ENCODE data around the gene ZNF559.
A peak's percentile ranks its signal among the peaks of the same experiment; 100 is the strongest.

ZNF559 gene

GRCh38 chr19:9324584-9324962 lies 594 bp downstream of the ZNF559 start:
- peak overlapping the region; percentile 88 for H3K4me3 Mint-ChIP-seq
- no peaks in the 10 kb centered on the region for H3K27me3 Mint-ChIP-seq
- peak overlapping the region; percentile 88 for H3K27ac Mint-ChIP-seq
- H3K9me3 Mint-ChIP-seq = peaks cover 39% of the 10 kb centered on the region
- peaks cover 49% of the 10 kb centered on the region for H3K36me3 Mint-ChIP-seq (ENCODE audit: low read depth)
- peaks cover 31% of the 10 kb centered on the region for H3K4me1 Mint-ChIP-seq
- DNase-seq (no peak), ATAC-seq (no peak)

DNA sequence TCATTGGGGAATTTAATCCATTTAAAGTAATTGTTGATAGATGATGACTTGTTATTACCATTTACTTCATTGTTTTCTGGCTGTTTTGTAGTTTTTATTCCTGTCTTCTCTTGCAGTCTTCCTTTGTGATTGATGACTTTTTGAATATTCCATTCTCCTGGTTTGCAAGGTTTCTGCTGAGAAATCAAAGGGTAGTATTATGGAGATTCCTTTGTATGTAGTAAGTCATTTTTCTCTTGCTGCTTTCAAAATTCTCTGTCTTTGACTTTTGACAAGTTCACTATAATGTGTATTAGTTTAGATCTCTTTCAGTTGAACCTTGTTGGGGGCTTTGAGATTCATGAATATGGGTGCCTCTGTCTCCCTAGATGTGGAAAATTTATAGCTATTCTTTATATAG lies 6.0 kb downstream of the ZNF559 start:
- ATAC-seq (no peak), DNase-seq (no peak)
- Mint-ChIP-seq H3K27ac (no peak overlapping the region), H3K4me1 (peaks cover 10% of the 10 kb centered on the region), H3K9me3 (peaks cover 62% of the 10 kb centered on the region), H3K36me3 (ENCODE audit: low read depth) (peaks cover 83% of the 10 kb centered on the region), H3K27me3 (no peaks in the 10 kb centered on the region), H3K4me3 (no peak overlapping the region)

DNA sequence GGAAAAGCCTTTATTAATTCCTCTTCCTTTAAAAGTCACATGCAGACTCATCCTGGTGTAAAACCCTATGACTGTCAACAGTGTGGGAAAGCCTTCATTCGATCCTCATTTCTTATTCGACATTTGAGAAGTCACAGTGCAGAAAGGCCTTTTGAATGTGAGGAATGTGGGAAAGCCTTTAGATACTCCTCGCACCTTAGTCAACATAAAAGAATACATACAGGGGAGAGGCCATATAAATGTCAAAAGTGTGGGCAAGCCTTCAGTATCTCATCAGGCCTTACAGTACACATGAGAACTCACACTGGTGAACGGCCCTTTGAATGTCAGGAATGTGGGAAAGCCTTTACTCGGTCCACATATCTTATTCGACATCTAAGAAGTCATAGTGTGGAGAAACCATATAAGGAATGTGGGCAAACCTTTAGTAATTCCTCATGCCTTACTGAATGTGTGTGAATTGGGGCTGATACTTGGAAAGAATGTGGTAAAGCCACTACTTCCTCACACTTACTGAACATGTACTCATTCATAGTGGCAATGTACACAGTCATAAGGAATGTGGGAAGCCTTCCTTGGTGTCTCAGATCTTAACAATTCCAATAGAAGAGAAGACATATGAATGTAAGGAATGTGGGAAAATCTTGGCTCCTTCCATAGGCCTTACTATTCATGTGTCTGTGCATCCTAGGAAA lies 18.8 kb downstream of the ZNF559 start:
- Mint-ChIP-seq H3K36me3 (ENCODE audit: low read depth) (peaks cover 84% of the 10 kb centered on the region), H3K4me1 (no peaks in the 10 kb centered on the region), H3K27me3 (no peaks in the 10 kb centered on the region), H3K4me3 (no peak overlapping the region), H3K27ac (no peak overlapping the region), H3K9me3 (peaks cover 72% of the 10 kb centered on the region)
- ATAC-seq (no peak), DNase-seq (no peak)

GRCh38 chr19:9345005-9345404 lies 21.0 kb downstream of the ZNF559 start:
- ATAC-seq = no peak
- Mint-ChIP-seq H3K4me1 (no peaks in the 10 kb centered on the region), H3K36me3 (ENCODE audit: low read depth) (peaks cover 84% of the 10 kb centered on the region), H3K27ac (no peak overlapping the region), H3K9me3 (peaks cover 73% of the 10 kb centered on the region), H3K4me3 (no peak overlapping the region), H3K27me3 (no peaks in the 10 kb centered on the region)
- DNase-seq = no peak

- ATAC-seq (no peak), DNase-seq (no peak)
- peaks cover 63% of the 10 kb centered on the region for H3K9me3 Mint-ChIP-seq
- H3K27me3 Mint-ChIP-seq = no peaks in the 10 kb centered on the region
- no peak overlapping the region for H3K4me3 Mint-ChIP-seq
- H3K4me1 Mint-ChIP-seq = no peaks in the 10 kb centered on the region
- peaks cover 78% of the 10 kb centered on the region for H3K36me3 Mint-ChIP-seq (ENCODE audit: low read depth)
- no peak overlapping the region for H3K27ac Mint-ChIP-seq
Measured at GRCh38 chr19:9348253-9348652, 24.3 kb downstream of the ZNF559 start.

GRCh38 chr19:9348671-9349070 lies 24.7 kb downstream of the ZNF559 start:
- H3K27me3 Mint-ChIP-seq = no peaks in the 10 kb centered on the region
- no peak overlapping the region for H3K4me3 Mint-ChIP-seq
- H3K9me3 Mint-ChIP-seq = peaks cover 60% of the 10 kb centered on the region
- H3K36me3 Mint-ChIP-seq (ENCODE audit: low read depth) = peaks cover 74% of the 10 kb centered on the region
- H3K4me1 Mint-ChIP-seq = no peaks in the 10 kb centered on the region
- H3K27ac Mint-ChIP-seq = no peak overlapping the region
- DNase-seq (no peak), ATAC-seq (no peak)

DNA sequence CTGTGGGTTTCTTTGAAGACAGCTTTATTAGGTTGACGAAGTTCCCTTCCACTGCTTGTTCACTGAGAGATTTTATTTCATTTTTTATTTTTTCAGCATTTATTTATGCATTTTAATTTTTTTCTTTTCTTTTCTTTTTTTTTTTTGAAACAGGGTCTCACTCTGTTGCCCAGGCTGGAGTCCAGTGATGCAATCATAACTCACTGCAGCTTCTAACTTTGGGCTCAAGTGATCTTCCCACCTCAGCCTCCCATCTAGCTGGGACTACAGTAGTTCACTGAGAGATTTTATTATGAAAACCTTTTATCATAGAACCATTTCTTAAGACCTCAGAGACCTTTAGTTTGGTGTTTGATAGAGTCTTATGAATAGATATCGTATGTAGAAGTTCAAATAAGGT lies 28.5 kb downstream of the ZNF559 start:
- H3K9me3 Mint-ChIP-seq = peaks cover 53% of the 10 kb centered on the region
- H3K27ac Mint-ChIP-seq = no peak overlapping the region
- no peaks in the 10 kb centered on the region for H3K4me1 Mint-ChIP-seq
- H3K27me3 Mint-ChIP-seq = no peaks in the 10 kb centered on the region
- H3K4me3 Mint-ChIP-seq = no peak overlapping the region
- DNase-seq (no peak), ATAC-seq (no peak)
- peaks cover 64% of the 10 kb centered on the region for H3K36me3 Mint-ChIP-seq (ENCODE audit: low read depth)

- Mint-ChIP-seq H3K4me1 (no peaks in the 10 kb centered on the region), H3K27ac (no peak overlapping the region), H3K27me3 (no peaks in the 10 kb centered on the region), H3K4me3 (no peak overlapping the region), H3K9me3 (peaks cover 55% of the 10 kb centered on the region), H3K36me3 (ENCODE audit: low read depth) (peaks cover 66% of the 10 kb centered on the region)
- DNase-seq (no peak), ATAC-seq (no peak)
Measured at GRCh38 chr19:9353011-9353410, 29.0 kb downstream of the ZNF559 start.

DNA sequence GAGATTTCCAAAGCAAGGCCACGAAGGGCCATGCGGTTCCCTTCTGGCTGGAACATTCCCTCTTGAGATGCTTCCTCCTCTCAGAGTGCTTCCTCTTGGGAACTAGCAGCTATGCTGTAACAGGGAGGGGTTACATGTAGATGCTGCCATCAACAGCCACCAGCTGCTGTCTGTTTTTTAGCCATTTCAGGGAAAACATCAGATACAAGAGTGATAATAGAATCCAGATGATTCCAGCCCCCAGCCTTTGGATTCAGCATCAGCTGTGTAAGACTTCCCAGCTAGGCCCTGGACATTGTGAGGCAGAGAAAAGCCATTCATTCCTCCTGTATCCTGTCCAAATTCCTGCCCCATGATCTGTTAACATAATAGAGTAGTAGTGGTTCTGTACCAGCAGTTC lies 30.7 kb downstream of the ZNF559 start:
- ATAC-seq (no peak), DNase-seq (no peak)
- Mint-ChIP-seq H3K9me3 (peaks cover 51% of the 10 kb centered on the region), H3K27me3 (no peaks in the 10 kb centered on the region), H3K4me3 (no peak overlapping the region), H3K27ac (no peak overlapping the region), H3K4me1 (no peaks in the 10 kb centered on the region), H3K36me3 (ENCODE audit: low read depth) (peaks cover 60% of the 10 kb centered on the region)

DNA sequence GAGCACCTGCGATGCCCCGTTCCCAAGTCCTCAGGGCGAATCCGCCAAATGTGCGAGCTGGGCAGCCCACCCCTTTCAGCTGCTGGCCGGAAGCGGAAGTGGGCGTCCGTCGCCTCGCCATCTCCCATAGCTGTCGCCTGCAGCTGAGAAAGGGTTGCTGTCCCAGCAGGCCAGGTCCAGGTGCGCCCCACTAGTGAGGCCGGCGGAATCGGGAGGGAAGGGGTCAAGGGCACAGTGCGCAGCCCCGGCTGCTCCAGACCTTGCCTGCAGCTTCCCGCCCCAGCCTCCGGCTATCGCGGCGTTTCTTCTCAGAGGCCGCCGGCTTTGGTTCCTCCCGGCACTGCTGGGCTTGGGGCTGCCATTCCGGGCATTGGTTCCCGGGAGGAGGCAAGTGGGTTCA lies 38.9 kb downstream of the ZNF559 start, which contains the start of gene ZNF177:
TSS of gene ZNF177 (plus strand) at position 109 of the 400 bp plus-strand sequence. CDS start 15,299 bp downstream, outside the sequence.
- peaks cover 51% of the 10 kb centered on the region for H3K36me3 Mint-ChIP-seq (ENCODE audit: low read depth)
- peaks cover 2% of the 10 kb centered on the region for H3K4me1 Mint-ChIP-seq
- H3K27me3 Mint-ChIP-seq = no peaks in the 10 kb centered on the region
- peaks cover 56% of the 10 kb centered on the region for H3K9me3 Mint-ChIP-seq
- H3K4me3 Mint-ChIP-seq = no peak within 1 kb of the TSS
- ATAC-seq (no peak), DNase-seq (no peak)
- no peak within 1 kb of the TSS for H3K27ac Mint-ChIP-seq

DNA sequence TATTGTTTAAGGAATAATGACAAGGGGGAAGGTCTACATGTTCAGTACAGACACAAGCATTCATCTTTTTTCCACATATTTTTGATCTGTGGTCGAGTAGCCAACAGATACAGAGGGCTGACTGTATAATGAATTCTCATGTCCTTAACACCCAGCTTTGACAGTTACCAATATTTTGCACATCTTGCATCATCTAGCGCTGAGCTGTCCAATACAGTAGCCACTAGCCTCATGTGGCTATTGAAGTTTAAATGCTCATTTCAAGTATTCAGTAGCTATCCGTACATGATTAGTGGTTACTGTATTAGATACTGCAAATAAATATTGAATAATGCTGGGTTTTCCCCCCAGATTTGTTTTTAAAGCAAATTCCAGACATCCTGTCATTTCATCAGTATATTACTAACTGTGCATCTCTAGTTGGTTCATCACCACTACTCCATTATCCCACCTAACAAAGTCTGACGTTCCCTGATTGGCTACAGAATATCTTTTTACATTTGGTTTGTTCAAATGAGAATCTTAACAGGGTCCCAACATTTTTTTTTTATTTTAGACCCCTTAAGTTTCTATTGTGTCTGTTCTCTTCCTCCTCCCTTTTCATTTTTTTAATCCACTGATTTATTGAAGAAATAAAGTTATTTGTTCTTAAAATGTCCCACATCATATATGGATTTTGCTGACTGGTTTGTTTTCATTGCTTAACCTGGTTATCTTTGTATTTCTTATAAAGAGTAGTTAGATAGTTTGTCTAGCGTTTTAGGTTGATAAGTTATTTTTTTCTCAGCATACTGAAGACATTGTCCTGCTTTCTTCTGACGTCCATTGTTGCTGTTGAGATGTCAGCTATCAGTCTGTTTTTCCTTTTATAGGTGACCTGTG lies 47.0 kb downstream of the ZNF559 start:
- no peak for ATAC-seq
- H3K36me3 Mint-ChIP-seq (ENCODE audit: low read depth) = peaks cover 65% of the 10 kb centered on the region
- peaks cover 71% of the 10 kb centered on the region for H3K9me3 Mint-ChIP-seq

DNA sequence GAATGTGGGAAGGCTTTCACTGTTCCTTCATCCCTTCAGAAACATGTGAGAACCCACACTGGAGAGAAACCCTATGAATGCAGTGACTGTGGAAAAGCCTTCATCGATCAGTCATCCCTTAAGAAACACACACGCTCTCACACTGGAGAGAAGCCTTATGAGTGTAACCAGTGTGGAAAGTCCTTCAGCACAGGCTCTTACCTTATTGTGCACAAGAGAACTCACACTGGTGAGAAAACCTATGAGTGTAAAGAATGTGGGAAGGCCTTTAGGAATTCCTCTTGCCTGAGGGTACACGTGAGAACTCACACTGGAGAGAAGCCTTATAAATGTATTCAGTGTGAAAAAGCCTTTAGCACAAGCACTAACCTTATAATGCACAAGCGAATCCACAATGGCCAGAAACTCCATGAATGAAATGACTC lies 57.4 kb downstream of the ZNF559 start:
- H3K4me1 Mint-ChIP-seq = no peaks in the 10 kb centered on the region
- H3K9me3 Mint-ChIP-seq = peaks cover 79% of the 10 kb centered on the region

More for the DNA sequence above, 47.0 kb downstream of the ZNF559 start:
- no peaks in the 10 kb centered on the region for H3K4me1 Mint-ChIP-seq
- no peak for DNase-seq
- no peak overlapping the region for H3K4me3 Mint-ChIP-seq
- H3K27me3 Mint-ChIP-seq = no peaks in the 10 kb centered on the region
- H3K27ac Mint-ChIP-seq = no peak overlapping the region

More for the DNA sequence above, 57.4 kb downstream of the ZNF559 start:
- no peaks in the 10 kb centered on the region for H3K27me3 Mint-ChIP-seq
- no peak overlapping the region for H3K4me3 Mint-ChIP-seq
- peaks cover 85% of the 10 kb centered on the region for H3K36me3 Mint-ChIP-seq (ENCODE audit: low read depth)
- DNase-seq (no peak), ATAC-seq (no peak)
- H3K27ac Mint-ChIP-seq = no peak overlapping the region
